ENCODE measurements around the gene PHF5A. TPM values are rescaled to one million over a fixed set of nuclear protein-coding genes. Genes with fewer than 3 reads are reported as not detected.

PHF5A gene
- total RNA-seq, 1 donor from 2014 or later: 29.0 TPM

DNA sequence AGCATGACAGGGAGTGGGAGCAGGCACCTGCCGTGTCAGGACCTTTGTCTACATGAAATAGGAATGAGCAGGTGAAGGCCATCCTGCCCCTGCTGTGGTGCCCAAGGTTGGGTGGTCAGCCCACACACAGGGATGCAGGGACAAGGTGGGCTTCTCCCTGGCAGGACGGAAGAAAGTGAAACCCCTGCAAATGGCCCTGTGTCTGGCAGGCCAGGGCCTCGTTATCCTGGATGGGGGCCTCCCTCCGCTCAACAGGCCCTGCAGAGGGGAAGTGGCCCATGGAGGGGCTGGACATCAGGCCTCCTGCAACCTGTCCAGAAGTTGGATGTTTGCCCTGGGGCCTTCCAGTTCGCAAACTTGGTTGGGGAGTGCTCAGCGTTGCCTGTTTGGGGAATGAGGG is 36.8 kb downstream of the PHF5A start:
- Mint-ChIP-seq H3K4me3 (ENCODE audit: unreplicated experiment) (no peak overlapping the region), H3K36me3 (ENCODE audit: unreplicated experiment) (peaks cover 27% of the 10 kb centered on the region), H3K27ac (ENCODE audit: unreplicated experiment) (peak overlapping the region; percentile 18), H3K27me3 (ENCODE audit: unreplicated experiment) (no peaks in the 10 kb centered on the region), H3K4me1 (ENCODE audit: unreplicated experiment) (peaks cover 6% of the 10 kb centered on the region), H3K9me3 (ENCODE audit: unreplicated experiment) (no peaks in the 10 kb centered on the region)
- no peak for DNase-seq (ENCODE audit: extremely low spot score, unreplicated experiment)
- TF ChIP-seq, protein P1, sequence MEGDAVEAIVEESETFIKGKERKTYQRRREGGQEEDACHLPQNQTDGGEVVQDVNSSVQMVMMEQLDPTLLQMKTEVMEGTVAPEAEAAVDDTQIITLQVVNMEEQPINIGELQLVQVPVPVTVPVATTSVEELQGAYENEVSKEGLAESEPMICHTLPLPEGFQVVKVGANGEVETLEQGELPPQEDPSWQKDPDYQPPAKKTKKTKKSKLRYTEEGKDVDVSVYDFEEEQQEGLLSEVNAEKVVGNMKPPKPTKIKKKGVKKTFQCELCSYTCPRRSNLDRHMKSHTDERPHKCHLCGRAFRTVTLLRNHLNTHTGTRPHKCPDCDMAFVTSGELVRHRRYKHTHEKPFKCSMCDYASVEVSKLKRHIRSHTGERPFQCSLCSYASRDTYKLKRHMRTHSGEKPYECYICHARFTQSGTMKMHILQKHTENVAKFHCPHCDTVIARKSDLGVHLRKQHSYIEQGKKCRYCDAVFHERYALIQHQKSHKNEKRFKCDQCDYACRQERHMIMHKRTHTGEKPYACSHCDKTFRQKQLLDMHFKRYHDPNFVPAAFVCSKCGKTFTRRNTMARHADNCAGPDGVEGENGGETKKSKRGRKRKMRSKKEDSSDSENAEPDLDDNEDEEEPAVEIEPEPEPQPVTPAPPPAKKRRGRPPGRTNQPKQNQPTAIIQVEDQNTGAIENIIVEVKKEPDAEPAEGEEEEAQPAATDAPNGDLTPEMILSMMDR (IDR thresholded peaks at IDR 0.05): no peak

DNA sequence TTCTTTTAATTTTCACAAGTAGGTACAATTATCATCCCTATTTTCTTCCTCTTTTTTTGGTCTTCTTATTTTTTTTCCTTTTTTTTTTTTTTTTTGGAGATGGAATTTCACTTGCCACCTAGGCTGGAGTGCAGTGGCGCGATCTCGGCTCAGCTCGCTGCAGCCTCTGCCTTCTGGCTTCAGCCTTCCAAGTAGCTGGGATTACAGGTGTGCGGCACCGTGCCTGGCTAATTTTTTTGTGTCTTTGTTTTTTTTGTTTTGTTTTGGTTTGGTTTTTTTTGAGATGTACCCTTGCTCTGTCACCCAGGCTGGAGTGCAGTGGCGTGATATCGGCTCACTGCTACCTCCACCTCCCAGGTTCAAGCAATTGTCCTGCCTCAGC is 38.5 kb downstream of the PHF5A start:
- H3K27ac Mint-ChIP-seq (ENCODE audit: unreplicated experiment): no peak overlapping the region
- H3K36me3 Mint-ChIP-seq (ENCODE audit: unreplicated experiment): peaks cover 18% of the 10 kb centered on the region
- H3K27me3 Mint-ChIP-seq (ENCODE audit: unreplicated experiment): no peaks in the 10 kb centered on the region
- H3K9me3 Mint-ChIP-seq (ENCODE audit: unreplicated experiment): no peaks in the 10 kb centered on the region
- no peak for DNase-seq (ENCODE audit: extremely low spot score, unreplicated experiment)
- peaks cover 7% of the 10 kb centered on the region for H3K4me1 Mint-ChIP-seq (ENCODE audit: unreplicated experiment)
- TF ChIP-seq, protein P1 (IDR thresholded peaks at IDR 0.05): no peak
- no peak overlapping the region for H3K4me3 Mint-ChIP-seq (ENCODE audit: unreplicated experiment)

DNA sequence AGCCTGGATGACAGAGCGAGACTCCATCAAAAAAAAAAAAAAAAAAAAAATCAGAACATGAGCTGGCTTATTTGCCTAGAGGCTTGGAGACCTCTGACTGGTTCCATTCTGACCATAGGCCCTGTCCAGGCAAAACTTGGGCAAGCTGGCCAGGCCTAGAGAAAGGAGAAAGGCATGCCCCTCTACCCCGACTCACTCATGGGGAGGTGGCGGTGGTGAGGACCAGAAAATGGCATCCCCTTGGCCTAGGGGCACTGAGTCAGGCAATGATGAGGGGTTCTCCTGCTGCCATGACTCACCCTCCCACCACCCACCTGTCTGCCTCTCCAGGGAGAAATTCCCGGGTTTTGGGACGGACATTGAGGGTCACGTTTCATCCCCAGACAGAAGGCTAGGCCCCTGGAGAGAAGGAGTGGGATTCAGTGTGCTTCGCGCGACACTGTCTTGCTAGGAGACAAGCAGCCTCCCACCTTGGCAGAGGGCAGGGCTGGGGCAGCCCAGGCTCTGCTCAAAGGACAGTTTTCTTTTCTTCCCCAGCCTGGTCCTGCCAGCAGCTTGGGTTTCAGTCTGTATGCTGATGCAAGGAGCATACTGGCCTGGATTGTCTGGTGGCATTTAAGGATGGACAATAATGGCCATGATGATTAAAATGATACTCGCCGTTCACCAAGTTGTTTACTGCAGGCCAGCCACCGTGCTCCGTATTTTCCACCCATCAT is 39.1 kb downstream of the PHF5A start:
- TF ChIP-seq, protein P1 (IDR thresholded peaks at IDR 0.05): no peak
- no peak for DNase-seq (ENCODE audit: extremely low spot score, unreplicated experiment)
- Mint-ChIP-seq H3K27ac (ENCODE audit: unreplicated experiment) (no peak overlapping the region), H3K9me3 (ENCODE audit: unreplicated experiment) (no peaks in the 10 kb centered on the region), H3K27me3 (ENCODE audit: unreplicated experiment) (no peaks in the 10 kb centered on the region), H3K4me1 (ENCODE audit: unreplicated experiment) (peaks cover 7% of the 10 kb centered on the region), H3K4me3 (ENCODE audit: unreplicated experiment) (no peak overlapping the region), H3K36me3 (ENCODE audit: unreplicated experiment) (peaks cover 16% of the 10 kb centered on the region)

DNA sequence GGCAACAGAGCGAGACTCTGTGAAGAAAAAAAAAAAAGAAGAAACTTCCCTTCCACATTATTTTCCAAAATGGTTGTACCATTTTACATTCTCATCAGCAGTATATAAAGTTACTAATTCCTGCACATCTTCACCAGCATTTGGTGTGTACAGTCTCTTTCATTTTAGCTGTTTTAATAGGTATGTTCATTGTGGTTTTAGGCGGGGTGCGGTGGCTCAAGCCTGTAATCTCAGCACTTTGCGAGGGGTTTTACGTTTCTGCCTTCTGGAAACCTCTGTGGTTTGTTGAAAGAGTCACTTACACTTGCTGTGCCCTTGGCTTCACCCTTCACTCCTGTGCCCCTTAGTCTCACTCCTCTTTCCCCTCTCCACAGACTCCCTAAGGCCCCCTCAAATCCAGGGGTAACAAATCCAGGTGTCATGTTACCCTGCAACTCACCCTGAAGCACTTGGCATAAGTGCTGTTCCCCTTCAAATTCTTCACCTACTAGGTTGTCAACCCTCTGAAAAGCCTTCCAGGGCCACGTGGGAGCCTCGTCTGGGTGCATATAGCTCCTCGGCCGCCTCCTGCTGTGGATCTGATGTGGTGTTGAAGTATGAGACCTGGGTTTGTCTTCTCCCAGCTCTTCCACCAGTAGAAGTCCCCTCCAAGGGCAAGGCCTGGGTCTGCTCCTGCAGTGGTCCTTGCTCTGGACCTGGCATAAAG is 42.7 kb downstream of the PHF5A start:
- Mint-ChIP-seq H3K4me1 (ENCODE audit: unreplicated experiment) (peaks cover 4% of the 10 kb centered on the region), H3K27me3 (ENCODE audit: unreplicated experiment) (no peaks in the 10 kb centered on the region), H3K36me3 (ENCODE audit: unreplicated experiment) (peaks cover 5% of the 10 kb centered on the region), H3K4me3 (ENCODE audit: unreplicated experiment) (no peak overlapping the region), H3K27ac (ENCODE audit: unreplicated experiment) (no peak overlapping the region), H3K9me3 (ENCODE audit: unreplicated experiment) (no peaks in the 10 kb centered on the region)
- TF ChIP-seq, protein P1 (IDR thresholded peaks at IDR 0.05): no peak
- no peak for DNase-seq (ENCODE audit: extremely low spot score, unreplicated experiment)

DNA sequence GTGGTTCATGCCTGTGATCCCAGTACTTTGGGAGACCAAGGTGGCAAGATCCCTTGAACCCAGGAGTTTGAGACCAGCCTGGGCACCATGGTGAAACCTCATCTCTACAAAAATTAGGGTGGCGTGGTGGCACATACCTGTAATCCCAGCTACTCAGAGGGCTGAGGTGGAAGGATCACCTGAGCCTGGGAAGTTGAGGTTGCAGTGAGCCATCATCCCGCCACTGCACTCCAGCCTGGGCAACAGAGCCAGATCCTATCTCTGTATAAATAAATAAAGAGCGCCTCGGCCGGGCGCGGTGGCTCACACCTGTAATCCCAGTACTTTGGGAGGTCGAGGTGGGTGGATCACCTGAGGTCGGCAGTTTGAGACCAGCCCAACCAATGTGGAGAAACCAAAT is 49.8 kb downstream of the PHF5A start:
- H3K27ac Mint-ChIP-seq (ENCODE audit: unreplicated experiment): no peak overlapping the region
- H3K27me3 Mint-ChIP-seq (ENCODE audit: unreplicated experiment): no peaks in the 10 kb centered on the region
- no peak for DNase-seq (ENCODE audit: extremely low spot score, unreplicated experiment)
- H3K4me1 Mint-ChIP-seq (ENCODE audit: unreplicated experiment): peaks cover 28% of the 10 kb centered on the region
- no peaks in the 10 kb centered on the region for H3K9me3 Mint-ChIP-seq (ENCODE audit: unreplicated experiment)
- H3K36me3 Mint-ChIP-seq (ENCODE audit: unreplicated experiment): peaks cover 2% of the 10 kb centered on the region
- TF ChIP-seq, protein P1 (IDR thresholded peaks at IDR 0.05): no peak
- H3K4me3 Mint-ChIP-seq (ENCODE audit: unreplicated experiment): no peak overlapping the region

Measured in osteocyte (in vitro differentiated cells).